HPDE6-E6E7 (cell line): ENCODE data around the gene CRYGD.
A peak's percentile ranks its signal among the peaks of the same experiment; 100 is the strongest.
"Not testable (repeated sequence)": the region's sequence is repeated elsewhere in the genome, so short reads cannot be mapped to it uniquely, and the experiment has no call there.

Experiments
- DNase-seq: peaks from one replicate; pipeline ENCODE4 v3.0.0; 2011; ENCODE audit warnings: missing footprints; ENCODE audit errors: extremely low spot score

The CRYGD gene

DNA sequence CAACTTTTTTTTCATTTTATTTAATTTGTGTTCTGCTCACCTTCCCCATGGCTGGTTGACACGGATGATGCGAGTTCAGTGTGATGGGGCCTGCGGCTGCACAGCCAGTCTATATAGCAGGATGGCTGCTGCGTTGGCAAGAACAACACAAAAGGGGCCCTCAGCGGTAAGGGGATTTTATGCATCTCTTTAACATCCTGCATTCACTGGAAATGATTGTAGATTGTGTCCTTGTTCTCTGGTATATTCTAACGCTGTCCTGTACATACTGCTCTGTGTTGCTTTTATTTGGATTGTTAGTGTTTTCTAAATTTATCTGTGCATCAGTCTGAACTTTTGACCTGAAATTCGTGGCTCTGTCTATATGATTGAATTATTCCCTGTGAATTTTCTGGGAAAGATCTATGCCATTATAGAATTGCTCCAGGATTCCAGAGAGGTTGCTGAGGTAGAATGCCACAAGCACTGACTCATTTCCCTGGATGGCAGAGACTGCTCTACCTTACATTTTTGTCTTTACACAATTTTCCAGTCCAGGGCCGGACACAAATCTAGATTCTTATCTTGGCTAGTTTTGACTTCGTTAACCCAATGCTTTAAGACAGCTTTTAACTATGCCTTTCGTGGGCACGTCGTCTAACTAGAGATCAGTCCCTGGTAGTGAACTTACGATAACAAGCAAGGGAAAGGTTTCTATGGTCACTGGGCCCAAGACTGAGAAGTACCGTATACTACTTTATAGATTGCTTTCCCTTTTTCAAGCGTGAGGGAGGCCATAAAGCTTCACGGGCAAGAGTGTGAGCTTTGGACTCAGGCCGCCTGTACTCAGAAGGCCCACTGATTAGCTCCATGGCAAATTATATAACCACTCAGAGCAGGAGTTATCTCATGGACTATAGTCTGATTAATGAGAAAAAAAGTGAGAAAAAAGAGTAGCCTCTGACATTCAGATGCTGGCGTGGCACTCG is 5.7 kb upstream of the CRYGD start, which contains the start of gene CRYGC:
Gene CRYGC (minus strand): TSS at position 85 of the 968 bp plus-strand sequence. CDS start 36 bp downstream, at position 49.
- no peak for DNase-seq

DNA sequence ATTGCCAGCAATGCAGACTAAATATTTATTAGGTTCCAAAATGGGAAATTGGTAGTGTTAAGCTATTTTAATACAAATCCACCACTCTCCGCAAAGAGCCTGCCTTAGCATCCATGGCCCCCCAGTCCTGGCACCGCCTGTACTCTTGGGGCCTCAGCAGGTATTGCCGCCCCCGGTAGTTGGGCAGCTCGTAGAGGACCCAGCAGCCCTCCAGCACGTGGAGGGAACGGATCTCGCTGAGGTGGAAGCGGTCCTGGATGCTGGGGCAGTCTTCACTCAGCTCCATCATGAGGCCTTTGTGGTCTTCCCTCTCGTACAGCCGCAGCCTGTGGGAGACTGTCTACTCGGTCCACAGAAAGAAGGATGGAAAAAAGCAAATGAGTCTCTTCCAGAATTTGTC is 3.8 kb upstream of the CRYGD start:
- no peak for DNase-seq

DNA sequence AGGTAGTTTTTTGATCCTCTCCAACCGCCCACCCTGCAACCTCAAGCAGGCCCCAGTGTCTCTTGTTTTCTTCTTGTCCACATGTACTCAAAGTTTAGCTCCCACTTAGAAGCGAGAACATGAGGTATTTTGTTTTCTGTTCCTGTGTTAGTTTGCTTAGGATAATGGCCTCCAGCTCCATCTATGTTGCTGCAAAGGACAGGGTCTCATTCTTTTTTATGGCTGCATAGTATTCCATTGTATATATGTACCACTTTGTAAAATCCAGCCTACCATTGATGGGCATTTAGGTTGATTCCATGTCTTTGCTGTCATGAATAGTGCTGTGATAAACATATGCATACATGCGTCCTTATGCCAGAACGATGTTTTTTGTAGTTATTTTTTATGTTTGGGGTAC is 2.8 kb upstream of the CRYGD start:
- DNase-seq, result no peak

DNA sequence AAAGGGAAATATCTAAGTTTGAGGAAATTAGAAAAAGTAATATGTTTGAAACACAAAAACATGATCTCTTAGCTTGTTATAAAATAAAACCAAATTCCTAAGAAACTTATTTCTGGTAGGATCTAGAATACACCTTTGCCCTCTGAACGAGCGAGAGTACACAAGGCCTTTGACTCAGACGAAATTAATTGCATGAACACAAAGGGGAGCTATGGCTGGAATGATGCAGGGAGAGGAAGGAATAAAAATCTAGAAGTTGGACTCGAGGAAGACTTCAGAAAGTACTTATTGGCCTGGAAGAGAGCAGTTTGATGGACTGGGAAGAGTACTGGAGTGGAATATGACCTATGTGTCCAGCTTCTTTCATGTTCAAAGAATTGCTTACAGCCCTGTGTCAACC is 927 bp upstream of the CRYGD start:
- no peak for DNase-seq

DNA sequence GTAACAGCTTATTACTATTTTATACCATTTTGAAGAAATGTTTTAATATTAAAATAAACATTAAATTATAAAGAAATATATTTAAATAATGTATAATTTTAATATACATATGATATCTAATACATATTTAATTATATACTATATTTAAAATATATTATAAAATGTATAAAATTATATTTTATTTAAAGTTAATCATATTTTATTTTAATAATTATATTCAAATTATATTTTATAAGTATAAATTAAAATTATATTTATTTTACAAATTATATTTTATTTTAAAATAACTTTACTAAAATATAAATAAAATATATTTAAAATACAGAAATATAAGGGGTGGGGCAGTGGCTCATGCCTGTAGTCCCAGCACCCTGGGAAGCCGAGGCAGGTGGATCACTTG is 2.1 kb downstream of the CRYGD start:
- no peak for DNase-seq

DNA sequence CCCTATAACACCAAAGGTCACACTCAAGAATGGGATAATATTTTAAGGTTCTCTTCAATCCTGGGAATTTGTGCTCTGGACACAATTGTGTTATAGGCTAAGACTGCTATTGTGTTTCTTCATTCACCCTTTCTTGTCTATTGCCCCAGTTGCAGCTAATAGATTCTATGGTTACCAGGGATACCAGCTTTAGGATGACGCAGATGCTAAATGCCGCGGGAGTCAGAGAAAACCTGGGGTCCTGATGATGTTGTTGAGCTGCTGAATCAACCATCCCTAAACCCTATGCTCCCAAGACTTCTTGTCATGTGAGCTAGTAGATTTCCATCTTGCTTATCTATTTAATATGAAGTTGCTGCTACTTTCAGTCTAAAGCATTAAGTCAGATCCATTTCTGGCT is 5.4 kb downstream of the CRYGD start:
- no peak for DNase-seq

DNA sequence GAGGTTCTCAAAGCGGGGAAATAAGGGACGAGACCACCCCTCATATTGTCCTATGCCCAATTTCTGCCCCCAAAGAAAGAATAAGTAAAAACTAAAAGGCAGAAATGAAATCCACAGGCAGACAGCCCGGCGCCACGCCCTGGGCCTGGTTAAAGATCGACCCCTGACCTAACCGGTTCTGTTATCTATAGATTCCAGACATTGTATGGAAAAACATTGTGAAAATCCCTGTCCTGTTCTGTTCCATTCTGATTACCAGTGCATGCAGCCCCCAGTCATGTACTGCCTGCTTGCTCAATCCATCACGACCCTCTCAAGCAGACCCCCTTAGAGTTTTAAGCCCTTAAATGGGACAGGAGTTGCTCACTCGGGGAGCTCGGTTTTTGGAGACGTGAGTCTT is 6.9 kb downstream of the CRYGD start:
- not testable (repeated sequence) for DNase-seq

DNA sequence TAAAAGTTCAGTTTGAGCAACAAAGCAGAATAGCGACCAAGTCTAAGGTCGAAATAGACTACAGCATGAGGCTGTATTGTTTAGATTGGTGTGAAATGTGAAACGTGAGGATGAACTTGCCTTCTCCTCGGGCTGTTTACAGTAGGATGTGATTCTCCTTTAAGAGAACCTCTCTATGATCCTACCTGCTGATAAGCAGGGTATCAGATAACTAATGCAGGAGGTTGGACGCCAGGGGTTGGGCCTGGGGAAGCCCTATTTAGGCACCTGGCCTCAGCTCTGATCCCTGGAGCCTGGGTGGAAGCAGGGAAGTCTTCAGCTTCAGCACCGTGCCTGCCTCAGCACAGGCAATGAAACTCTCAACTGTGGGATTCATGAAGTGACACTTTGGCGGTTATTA is 11.4 kb downstream of the CRYGD start:
- no peak for DNase-seq

DNA sequence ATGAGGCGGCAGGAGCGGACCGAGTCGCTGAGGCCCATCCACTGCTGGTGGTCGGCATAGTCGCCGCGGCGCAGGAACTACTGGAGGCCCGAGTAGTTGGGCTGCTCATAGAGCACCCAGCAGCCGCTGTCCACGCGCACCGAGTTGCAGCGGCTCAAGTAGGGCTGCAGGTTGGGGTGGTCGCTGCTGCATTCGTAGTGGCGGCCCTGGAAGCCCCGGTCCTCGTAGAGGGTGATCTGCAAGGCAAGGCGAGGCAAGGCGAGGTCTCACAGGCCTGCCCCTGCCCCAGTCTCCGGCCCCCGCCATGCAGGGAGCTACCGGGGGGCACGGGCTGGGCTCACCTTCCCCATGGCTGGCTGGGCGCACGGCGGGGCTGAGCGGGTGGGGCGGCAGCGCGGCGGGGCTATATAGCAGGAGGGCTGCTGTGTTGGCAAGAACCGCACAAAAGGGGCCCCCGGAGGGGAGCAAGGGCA is 12.0 kb downstream of the CRYGD start:
- DNase-seq, result not testable (repeated sequence)

DNA sequence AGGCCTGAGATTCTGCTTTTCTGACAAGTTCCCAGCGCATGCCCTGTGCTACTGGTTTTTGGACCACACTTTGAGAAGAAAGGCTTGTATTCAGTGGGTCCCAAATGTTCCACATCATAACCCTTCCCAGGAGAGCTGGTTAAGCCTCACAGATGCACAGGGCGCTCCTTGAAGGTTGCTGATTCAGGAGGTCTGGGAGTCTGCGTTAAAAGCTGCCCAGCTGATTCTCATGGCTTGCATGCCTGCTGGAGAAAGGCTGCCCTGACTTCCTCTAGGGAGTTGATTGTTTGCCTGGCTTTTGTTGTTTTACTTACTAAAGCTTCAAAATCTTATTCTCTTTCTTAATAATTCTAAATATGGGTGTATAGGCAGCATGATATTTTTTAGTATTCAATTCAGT is 20.7 kb downstream of the CRYGD start:
- DNase-seq, result no peak

DNA sequence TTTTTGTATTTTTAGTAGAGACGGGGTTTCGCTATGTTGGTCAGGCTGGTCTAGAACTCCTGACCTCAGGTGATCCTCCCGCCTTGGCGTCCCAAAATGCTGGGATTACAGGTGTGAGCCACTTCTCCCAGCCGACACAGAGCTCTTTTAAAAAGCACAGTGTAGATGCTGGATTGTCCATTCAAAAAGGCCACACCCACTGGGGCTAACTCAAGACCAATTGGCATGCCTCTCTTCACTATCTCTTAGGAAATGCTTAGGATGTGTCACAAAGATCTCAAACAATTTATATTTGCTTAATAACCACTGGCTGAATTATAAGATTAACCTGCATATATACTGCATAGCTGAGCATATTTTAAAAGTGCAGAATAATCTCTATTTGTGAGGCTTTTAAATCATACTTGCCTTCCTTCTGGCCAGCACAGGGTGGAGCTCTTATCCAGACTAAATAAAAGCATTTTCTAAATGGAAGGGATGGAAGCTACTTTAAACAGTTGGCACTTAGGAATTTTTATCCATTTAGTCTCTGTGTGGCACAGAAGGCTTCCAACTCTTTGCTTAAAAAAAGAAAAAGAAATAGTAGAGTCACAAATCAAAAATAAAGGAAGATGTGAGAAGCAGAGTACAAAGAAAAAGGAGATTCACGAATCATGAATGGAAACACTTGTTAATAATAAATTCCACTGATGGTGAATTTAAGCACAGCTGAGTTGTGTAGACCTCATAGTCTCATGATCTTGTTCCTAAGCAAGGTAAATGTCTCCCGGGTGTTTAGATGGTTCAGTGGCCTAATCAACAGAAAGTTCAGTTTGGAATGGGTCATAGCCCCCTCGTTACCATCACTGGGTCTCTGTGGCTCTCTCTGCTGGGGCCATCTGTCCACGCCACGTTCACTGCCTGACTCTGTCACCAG is 22.4 kb downstream of the CRYGD start:
- DNase-seq, result peak; percentile 17

DNA sequence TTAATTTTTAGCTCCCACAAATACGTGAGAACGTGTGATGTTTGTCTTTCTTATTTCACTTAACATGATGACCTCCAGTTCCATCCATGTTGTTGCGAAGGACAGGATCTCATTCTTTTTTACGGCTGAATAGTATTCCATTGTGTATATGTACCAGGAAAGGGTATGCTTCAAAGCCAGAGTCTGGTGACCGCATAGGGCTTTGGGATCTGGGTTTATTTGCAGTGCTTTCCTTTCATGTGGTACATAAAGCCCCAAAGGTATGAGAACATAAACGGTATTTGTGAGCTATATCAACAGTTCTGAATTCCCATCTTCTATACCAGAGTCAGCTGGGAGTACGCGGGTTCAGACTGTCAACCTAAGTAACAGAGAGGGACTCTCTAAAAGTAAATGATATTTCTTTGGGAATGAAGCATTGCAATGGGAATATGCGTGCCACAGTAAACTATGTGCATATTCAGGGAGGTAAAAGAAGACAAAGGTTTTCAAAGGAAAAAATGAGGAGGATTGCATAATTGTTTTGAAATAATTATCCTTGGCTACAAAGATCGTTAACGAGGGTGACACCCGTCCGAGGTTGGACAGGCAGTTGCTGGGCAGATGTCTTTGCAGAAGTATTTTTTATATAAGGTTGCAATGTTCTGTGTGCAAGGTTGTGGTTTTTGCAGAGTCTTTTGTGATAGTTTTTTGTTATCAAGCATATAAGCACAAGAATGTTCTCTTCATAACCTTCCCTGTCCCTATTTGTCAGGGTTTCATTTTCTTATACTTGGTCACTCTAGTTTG is 24.4 kb downstream of the CRYGD start:
- DNase-seq, result no peak

DNA sequence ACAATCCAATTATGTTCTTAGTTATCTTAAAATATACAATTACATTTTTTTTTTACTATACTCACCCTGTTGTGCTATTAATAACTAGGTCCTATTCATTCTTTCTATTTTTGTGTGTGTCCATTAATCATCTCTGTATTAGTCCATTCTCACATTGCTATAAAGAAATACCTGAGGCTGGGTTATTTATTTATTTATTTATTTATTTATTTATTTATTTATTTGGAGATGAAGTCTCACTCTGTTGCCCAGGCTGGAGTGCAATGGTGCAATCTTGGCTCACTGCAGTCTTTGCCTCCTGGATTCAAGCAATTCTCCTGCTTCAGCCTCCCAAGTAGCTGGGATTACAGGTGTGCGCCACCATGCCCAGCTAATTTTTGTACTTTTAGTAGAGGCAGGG is 25.6 kb downstream of the CRYGD start:
- not testable (repeated sequence) for DNase-seq

DNA sequence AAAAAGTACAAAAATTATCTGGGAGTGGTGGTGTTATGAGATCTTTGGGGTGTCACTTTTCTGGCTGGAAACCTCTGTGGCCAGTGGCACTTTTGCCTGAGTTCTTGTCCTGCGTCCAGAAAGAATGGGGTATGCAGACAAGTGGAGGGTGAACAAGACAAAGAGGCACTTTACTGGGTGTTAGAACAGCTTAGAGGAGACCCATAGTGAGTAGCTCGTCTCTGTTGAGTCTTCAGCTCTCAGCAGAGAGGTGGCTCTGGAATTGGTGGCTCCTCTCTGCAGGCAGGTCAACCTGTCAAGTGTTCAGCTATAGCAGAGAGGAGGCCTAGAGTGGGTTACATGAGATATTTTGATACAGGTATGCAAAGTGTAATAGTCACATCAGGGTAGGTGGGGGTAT is 26.1 kb downstream of the CRYGD start:
- no peak for DNase-seq

DNA sequence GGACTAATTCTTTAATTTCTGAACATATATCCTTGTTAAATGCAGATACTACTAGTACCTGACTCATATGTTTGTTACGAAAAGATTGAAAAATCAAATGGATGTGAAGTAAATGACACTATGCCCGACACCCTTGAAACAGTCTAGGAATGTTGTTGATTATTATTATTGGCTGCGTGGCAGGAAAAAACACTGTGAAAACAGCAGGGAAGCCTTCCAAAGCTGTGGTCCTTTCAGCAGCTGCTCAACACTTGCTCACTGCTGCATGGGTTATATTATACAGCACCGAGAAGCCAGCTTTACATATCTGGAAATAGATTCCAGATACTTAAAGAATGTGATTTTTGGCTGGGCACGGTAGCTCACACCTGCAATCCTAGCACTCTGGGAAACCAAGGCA is 26.5 kb downstream of the CRYGD start:
- DNase-seq, result no peak

DNA sequence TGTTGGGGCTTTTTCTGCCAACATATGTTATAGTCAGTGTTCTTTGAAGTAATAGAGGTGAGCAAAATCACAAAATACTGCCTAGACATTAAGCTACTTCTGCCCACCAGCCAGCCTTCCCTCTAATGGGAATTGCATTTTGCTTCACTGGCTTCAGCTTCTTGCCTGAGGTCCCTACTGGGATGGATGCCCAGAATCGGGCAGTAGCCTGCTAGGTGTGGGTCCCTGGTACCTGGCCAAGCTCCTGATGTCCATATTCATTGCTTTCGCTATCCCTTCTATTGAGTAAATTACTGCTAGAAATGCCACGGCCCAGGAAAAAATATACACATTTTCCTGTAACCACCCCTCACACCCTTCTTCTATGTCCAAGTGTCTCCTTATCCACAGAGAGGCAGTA is 27.0 kb downstream of the CRYGD start:
- DNase-seq, result no peak

DNA sequence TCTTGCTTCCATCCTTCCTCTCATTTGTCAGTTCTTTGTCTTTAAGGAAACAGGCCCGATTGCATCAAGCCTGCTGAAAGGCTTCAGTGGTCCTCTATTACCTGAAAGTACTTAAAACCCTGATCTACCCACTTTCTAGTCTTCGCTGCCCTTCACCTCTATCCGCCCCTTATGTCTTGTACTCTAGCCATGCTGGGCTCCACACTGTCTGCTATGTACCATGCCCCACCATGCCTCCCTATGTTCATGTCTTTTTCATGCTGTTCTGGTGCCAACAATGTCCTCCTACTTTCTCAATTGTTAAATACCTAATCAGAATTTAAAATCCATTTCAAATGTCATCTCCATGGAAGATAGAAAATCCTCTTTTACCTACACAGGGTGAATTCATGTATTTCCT is 28.2 kb downstream of the CRYGD start:
- no peak for DNase-seq

DNA sequence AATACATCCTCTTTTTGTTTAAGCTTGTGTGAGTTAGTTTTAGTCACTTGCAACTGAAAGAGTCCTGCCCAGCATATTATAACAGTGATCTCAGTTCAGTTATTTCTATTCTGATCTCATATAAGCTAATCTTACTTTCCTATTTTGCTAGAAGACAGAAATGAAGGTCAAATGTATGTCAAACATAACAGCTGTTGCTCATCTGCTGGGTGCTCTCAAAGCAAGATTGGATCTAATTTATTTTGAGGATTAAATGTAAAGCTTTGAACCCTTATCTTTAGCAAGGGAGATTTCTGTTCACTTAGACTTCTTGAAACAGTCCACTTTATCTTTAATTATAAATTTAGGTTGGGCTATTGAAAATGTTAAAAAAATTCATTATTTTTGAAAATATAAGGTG is 31.2 kb downstream of the CRYGD start:
- no peak for DNase-seq

DNA sequence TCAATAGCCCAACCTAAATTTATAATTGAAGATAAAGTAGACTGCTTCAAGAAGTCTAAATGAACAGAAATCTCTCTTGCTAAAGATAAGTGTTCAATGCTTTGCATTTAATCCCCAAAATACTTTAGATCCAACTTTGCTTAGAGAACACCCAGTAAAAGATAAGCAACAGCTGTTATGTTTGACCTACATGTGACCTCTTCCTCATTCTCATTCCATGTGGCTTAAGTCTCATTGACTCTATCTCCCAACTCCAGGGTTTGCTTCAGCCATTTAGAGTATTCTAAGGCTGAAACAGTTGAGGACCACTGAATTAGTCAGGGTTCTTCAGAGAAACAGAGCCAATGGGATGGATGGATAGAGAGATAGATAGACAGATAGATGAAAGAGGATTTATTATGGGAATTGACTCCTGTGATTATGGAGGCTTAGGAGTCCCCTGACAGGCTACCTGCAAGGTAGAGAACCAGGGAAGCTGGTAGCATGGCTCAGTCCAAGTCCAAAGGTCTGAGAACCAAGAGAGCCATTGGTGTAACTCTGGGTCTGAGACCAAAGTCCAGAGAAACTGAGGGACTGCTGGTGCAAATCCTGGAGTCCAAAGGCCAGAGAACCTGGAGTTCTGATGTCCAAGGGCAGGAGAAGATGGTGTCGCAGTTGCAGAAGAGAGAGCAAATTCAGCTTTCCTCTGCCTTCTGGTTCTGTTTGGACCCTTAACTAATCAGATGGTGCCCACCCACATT is 32.1 kb downstream of the CRYGD start:
- no peak for DNase-seq

DNA sequence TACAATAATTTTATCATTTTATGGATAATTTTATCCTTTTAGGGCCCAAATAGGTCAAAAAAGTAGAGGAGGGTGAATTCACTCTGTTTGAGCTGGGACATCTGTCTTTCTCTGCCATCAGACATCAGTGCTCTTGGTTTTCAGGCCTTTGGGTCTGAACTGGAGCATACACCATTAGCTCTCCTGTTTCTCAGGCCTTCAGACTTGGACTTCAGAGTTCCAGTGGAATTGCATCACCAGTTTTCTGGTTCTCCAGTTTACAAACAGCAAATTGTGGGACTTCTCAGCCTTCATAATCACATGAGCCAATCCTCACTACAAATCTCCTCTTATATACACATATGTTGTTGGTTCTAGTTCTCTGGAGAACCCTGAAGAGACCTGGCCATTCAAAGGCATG is 33.9 kb downstream of the CRYGD start:
- DNase-seq, result no peak

DNA sequence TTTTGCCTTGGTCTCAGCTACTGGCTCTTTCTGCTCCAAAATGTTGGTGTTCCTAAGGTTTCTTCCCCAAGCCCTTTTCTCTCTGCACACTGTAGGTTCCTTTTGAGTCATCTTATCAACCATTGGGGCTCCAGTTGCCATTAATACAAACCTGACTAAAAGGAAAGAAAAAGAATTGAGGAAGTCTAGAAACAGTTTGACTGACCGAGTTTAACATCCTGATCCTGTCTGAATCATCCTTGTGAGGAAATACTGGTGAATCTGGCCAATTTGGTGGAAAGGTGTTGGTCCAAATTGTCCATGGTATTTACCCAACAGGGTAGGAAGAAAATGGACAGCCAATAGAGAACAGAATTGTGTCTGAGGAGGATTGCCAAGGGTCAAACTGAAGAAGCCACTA is 38.3 kb downstream of the CRYGD start:
- DNase-seq, result no peak
